Activated T-cell treated with anti-CD3 and anti-CD28 coated beads, Interleukin-2, amount 50 U/mL, for 24 hours (primary cell): ENCODE data around the gene LAMB1.
"Not testable (repeated sequence)": the region's sequence is repeated elsewhere in the genome, so short reads cannot be mapped to it uniquely, and the experiment has no call there.

Source experiments
- DNase-seq: peaks from one replicate; pipeline ENCODE4 v3.0.0-alpha.2; 2020
- H3K27ac Mint-ChIP-seq: 2 replicates; pipeline ENCODE4 v1.8.0; 2020; ENCODE audit warnings: mild to moderate bottlenecking, mixed read lengths
- H3K27me3 Mint-ChIP-seq: 2 replicates; pipeline ENCODE4 v1.8.0; 2020; ENCODE audit warnings: mixed read lengths
- H3K36me3 Mint-ChIP-seq: 2 replicates; pipeline ENCODE4 v1.8.0; 2020; ENCODE audit warnings: low read depth, mixed read lengths
- H3K4me1 Mint-ChIP-seq: 2 replicates; pipeline ENCODE4 v1.8.0; 2020; ENCODE audit warnings: low read depth, mixed read lengths
- H3K4me3 Mint-ChIP-seq: 2 replicates; pipeline ENCODE4 v1.8.0; 2020; ENCODE audit warnings: mild to moderate bottlenecking, moderate library complexity, mixed read lengths
- H3K9me3 Mint-ChIP-seq: 2 replicates; pipeline ENCODE4 v1.8.0; 2020; ENCODE audit warnings: mixed read lengths

Gene LAMB1

GRCh38 chr7:108002726-108003598 lies at the start of gene LAMB1:
LAMB1 (minus strand) TSS chr7:108003161; CDS start chr7:108002885, 276 bp downstream.
- peak; percentile 42 for DNase-seq
- Mint-ChIP-seq H3K4me1 (peaks cover 22% of the 10 kb centered on the region), H3K27ac (no peak within 1 kb of the TSS), H3K27me3 (peaks cover 71% of the 10 kb centered on the region), H3K4me3 (peak within 1 kb of the TSS; percentile 74), H3K36me3 (no peaks in the 10 kb centered on the region), H3K9me3 (no peaks in the 10 kb centered on the region)

- H3K36me3 Mint-ChIP-seq: no peaks in the 10 kb centered on the region
- H3K27me3 Mint-ChIP-seq: peaks cover 2% of the 10 kb centered on the region
- H3K27ac Mint-ChIP-seq: no peak overlapping the region
- H3K4me3 Mint-ChIP-seq: no peak overlapping the region
- H3K4me1 Mint-ChIP-seq: peaks cover 8% of the 10 kb centered on the region
- no peak for DNase-seq
- H3K9me3 Mint-ChIP-seq: no peaks in the 10 kb centered on the region
These were observed 48.5 kb upstream of the LAMB1 start for GRCh38 chr7:108051454-108051853.

GRCh38 chr7:108049962-108050361 lies 47.0 kb upstream of the LAMB1 start:
- no peak for DNase-seq
- H3K27ac Mint-ChIP-seq: no peak overlapping the region
- no peaks in the 10 kb centered on the region for H3K36me3 Mint-ChIP-seq
- peaks cover 8% of the 10 kb centered on the region for H3K4me1 Mint-ChIP-seq
- no peaks in the 10 kb centered on the region for H3K9me3 Mint-ChIP-seq
- H3K4me3 Mint-ChIP-seq: no peak overlapping the region
- H3K27me3 Mint-ChIP-seq: peaks cover 2% of the 10 kb centered on the region

- Mint-ChIP-seq H3K27me3 (peaks cover 2% of the 10 kb centered on the region), H3K9me3 (no peaks in the 10 kb centered on the region), H3K27ac (no peak overlapping the region), H3K4me3 (no peak overlapping the region), H3K36me3 (no peaks in the 10 kb centered on the region), H3K4me1 (peaks cover 8% of the 10 kb centered on the region)
- no peak for DNase-seq
These were observed 45.5 kb upstream of the LAMB1 start for GRCh38 chr7:108048422-108048821.

- Mint-ChIP-seq H3K4me3 (no peak overlapping the region), H3K36me3 (no peaks in the 10 kb centered on the region), H3K9me3 (no peaks in the 10 kb centered on the region), H3K4me1 (peaks cover 8% of the 10 kb centered on the region), H3K27me3 (peaks cover 6% of the 10 kb centered on the region), H3K27ac (no peak overlapping the region)
- DNase-seq: no peak
These were observed 44.1 kb upstream of the LAMB1 start for GRCh38 chr7:108046952-108047506.

GRCh38 chr7:108045669-108046068 lies 42.7 kb upstream of the LAMB1 start:
- Mint-ChIP-seq H3K4me3 (no peak overlapping the region), H3K36me3 (no peaks in the 10 kb centered on the region), H3K27ac (no peak overlapping the region), H3K9me3 (no peaks in the 10 kb centered on the region), H3K4me1 (peaks cover 8% of the 10 kb centered on the region), H3K27me3 (peaks cover 3% of the 10 kb centered on the region)
- no peak for DNase-seq

GRCh38 chr7:108045154-108045553 lies 42.2 kb upstream of the LAMB1 start:
- Mint-ChIP-seq H3K4me3 (no peak overlapping the region), H3K27ac (no peak overlapping the region), H3K27me3 (peaks cover 3% of the 10 kb centered on the region), H3K4me1 (peaks cover 7% of the 10 kb centered on the region), H3K36me3 (no peaks in the 10 kb centered on the region), H3K9me3 (no peaks in the 10 kb centered on the region)
- no peak for DNase-seq

- no peak for DNase-seq
- Mint-ChIP-seq H3K27me3 (peaks cover 3% of the 10 kb centered on the region), H3K27ac (no peak overlapping the region), H3K9me3 (no peaks in the 10 kb centered on the region), H3K4me3 (no peak overlapping the region), H3K36me3 (no peaks in the 10 kb centered on the region), H3K4me1 (peaks cover 6% of the 10 kb centered on the region)
These were observed 41.4 kb upstream of the LAMB1 start for GRCh38 chr7:108044345-108044744.

- H3K4me3 Mint-ChIP-seq: no peak overlapping the region
- peaks cover 12% of the 10 kb centered on the region for H3K27me3 Mint-ChIP-seq
- no peaks in the 10 kb centered on the region for H3K9me3 Mint-ChIP-seq
- no peaks in the 10 kb centered on the region for H3K4me1 Mint-ChIP-seq
- H3K27ac Mint-ChIP-seq: no peak overlapping the region
- DNase-seq: no peak
- H3K36me3 Mint-ChIP-seq: no peaks in the 10 kb centered on the region
These were observed 36.0 kb upstream of the LAMB1 start for GRCh38 chr7:108038986-108039385.

GRCh38 chr7:108037741-108038140 lies 34.8 kb upstream of the LAMB1 start:
- no peak for DNase-seq
- no peaks in the 10 kb centered on the region for H3K4me1 Mint-ChIP-seq
- H3K27ac Mint-ChIP-seq: no peak overlapping the region
- H3K9me3 Mint-ChIP-seq: no peaks in the 10 kb centered on the region
- peaks cover 12% of the 10 kb centered on the region for H3K27me3 Mint-ChIP-seq
- no peak overlapping the region for H3K4me3 Mint-ChIP-seq
- no peaks in the 10 kb centered on the region for H3K36me3 Mint-ChIP-seq

GRCh38 chr7:108037140-108037539 lies 34.2 kb upstream of the LAMB1 start:
- H3K27ac Mint-ChIP-seq: no peak overlapping the region
- H3K4me1 Mint-ChIP-seq: no peaks in the 10 kb centered on the region
- H3K36me3 Mint-ChIP-seq: no peaks in the 10 kb centered on the region
- H3K27me3 Mint-ChIP-seq: peaks cover 9% of the 10 kb centered on the region
- H3K9me3 Mint-ChIP-seq: no peaks in the 10 kb centered on the region
- no peak for DNase-seq
- no peak overlapping the region for H3K4me3 Mint-ChIP-seq

GRCh38 chr7:108034586-108034985 lies 31.6 kb upstream of the LAMB1 start:
- Mint-ChIP-seq H3K4me3 (no peak overlapping the region), H3K27ac (no peak overlapping the region), H3K9me3 (no peaks in the 10 kb centered on the region), H3K36me3 (no peaks in the 10 kb centered on the region), H3K27me3 (peaks cover 10% of the 10 kb centered on the region), H3K4me1 (no peaks in the 10 kb centered on the region)
- no peak for DNase-seq

- Mint-ChIP-seq H3K4me1 (no peaks in the 10 kb centered on the region), H3K27me3 (peaks cover 13% of the 10 kb centered on the region), H3K9me3 (no peaks in the 10 kb centered on the region), H3K4me3 (no peak overlapping the region), H3K27ac (no peak overlapping the region), H3K36me3 (no peaks in the 10 kb centered on the region)
- no peak for DNase-seq
These were observed 31.0 kb upstream of the LAMB1 start for GRCh38 chr7:108033776-108034497.

- H3K27me3 Mint-ChIP-seq: peaks cover 11% of the 10 kb centered on the region
These were observed 30.3 kb upstream of the LAMB1 start for GRCh38 chr7:108033309-108033708.

GRCh38 chr7:108030516-108030915 lies 27.6 kb upstream of the LAMB1 start:
- H3K4me3 Mint-ChIP-seq: no peak overlapping the region
- H3K9me3 Mint-ChIP-seq: no peaks in the 10 kb centered on the region
- DNase-seq: no peak
- H3K36me3 Mint-ChIP-seq: no peaks in the 10 kb centered on the region
- no peak overlapping the region for H3K27ac Mint-ChIP-seq
- peaks cover 15% of the 10 kb centered on the region for H3K27me3 Mint-ChIP-seq
- H3K4me1 Mint-ChIP-seq: no peaks in the 10 kb centered on the region

More at GRCh38 chr7:108033309-108033708, 30.3 kb upstream of the LAMB1 start:
- not testable (repeated sequence) for H3K27ac Mint-ChIP-seq, H3K4me1 Mint-ChIP-seq, H3K4me3 Mint-ChIP-seq, H3K9me3 Mint-ChIP-seq, H3K36me3 Mint-ChIP-seq, DNase-seq
